Thyroid gland (tissue), 4 donors: ENCODE data around the gene CCR5AS.
"Not testable (repeated sequence)": the region's sequence is repeated elsewhere in the genome, so short reads cannot be mapped to it uniquely, and the experiment has no call there.

Experiments used
- DNase-seq, 2 donors: peaks; one replicate each; pipeline ENCODE4 v3.0.0-alpha.2; 2019
- H3K27ac ChIP-seq, 3 donors: fragments of 200-600 bp; sonication (generic); 1 replicate in 2 of 3; 2 replicates in 1 of 3; pipeline ENCODE4 v1.5.1; 2016 to 2019; ENCODE audit warnings: mild to moderate bottlenecking in 1 of 3, moderate library complexity in 1 of 3
- H3K27me3 ChIP-seq: fragments of 200-600 bp; sonication (generic); one replicate; pipeline ENCODE4 v1.5.1; 2019
- H3K36me3 ChIP-seq, 2 donors: fragments of 200-600 bp; sonication (generic); one replicate each; pipeline ENCODE4 v1.5.1; 2016 to 2019
- H3K4me1 ChIP-seq, 2 donors: fragments of 200-600 bp; sonication (generic); one replicate each; pipeline ENCODE4 v1.5.1; 2017 to 2019
- H3K4me3 ChIP-seq, 3 donors: fragments of 200-600 bp; sonication (generic); replicated peaks in 1 of 3; 1 replicate in 2 of 3; 2 replicates in 1 of 3; pipeline ENCODE4 v1.5.1; 2016; ENCODE audit warnings: mild to moderate bottlenecking in 1 of 3
- H3K9me3 ChIP-seq: fragments of 200-600 bp; sonication (generic); one replicate; pipeline ENCODE4 v1.5.1; 2017
- CTCF ChIP-seq, 6 experiments: fragments of 200-600 bp in 3 of 6; fragments of 450-650 bp in 3 of 6; sonication (generic) in 3 of 6; IDR thresholded peaks; one replicate each; pipeline ENCODE4 v1.5.1; 2016 to 2019; ENCODE audit warnings: antibody characterized with exemption in 6 of 6, mild to moderate bottlenecking in 2 of 6, inconsistent platforms in 1 of 6, moderate library complexity in 1 of 6
- POLR2A ChIP-seq, 2 donors: fragments of 450-650 bp; IDR thresholded peaks; one replicate each; pipeline ENCODE4 v1.6.1; 2017; ENCODE audit warnings: antibody characterized with exemption in 2 of 2, mild to moderate bottlenecking in 2 of 2, moderate library complexity in 1 of 2
- WGBS, 2 donors: methylation state at CpG; one replicate each; pipeline ENCODE4 v1.1.5; 2017; 5-methylcytosine and 5-hydroxymethylcytosine counted together
- intact Hi-C: fragments of 100-400 bp; cut with DNase I; formaldehyde crosslinking; loops from one replicate; pipeline ENCODE4 v1.15.1; 2023

CCR5AS gene

DNA sequence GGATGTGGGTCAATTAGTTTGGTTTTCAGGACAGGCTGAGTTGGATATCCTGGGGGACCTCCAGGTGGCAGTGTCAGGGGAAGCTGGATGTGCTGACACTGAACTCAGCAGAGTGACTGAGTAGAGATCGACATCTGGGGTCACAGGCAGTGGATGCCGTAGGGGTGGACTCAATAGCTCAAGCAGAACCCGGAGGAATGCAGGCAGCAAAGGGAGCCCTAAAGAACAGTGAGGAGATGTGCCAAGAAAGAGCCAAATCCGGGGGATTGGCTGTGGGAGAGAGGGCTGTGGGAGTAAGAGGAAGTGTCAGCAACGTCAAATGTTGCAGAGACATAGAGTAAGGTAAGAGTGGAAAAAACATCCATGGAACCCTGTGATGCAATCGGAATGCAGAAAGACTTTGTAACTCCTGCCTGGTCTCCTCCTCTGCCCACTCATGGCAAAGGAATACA lies 11.6 kb downstream of the CCR5AS start:
- WGBS, 2 donors: 77 to 86% methylated on average over 6 of the region's 6 CpGs
- H3K27me3 ChIP-seq: no peaks in the 10 kb centered on the region
- no peak overlapping the region for H3K4me3 ChIP-seq
- H3K4me1 ChIP-seq: peaks cover 17 to 31% of the 10 kb centered on the region in 2 donors
- no peaks in the 10 kb centered on the region for H3K36me3 ChIP-seq
- intact Hi-C loops: no loop called here
- TF ChIP-seq CTCF (IDR thresholded peaks at IDR 0.05) (no peak), POLR2A (IDR thresholded peaks at IDR 0.05) (no peak)
- H3K9me3 ChIP-seq: no peaks in the 10 kb centered on the region
- H3K27ac ChIP-seq: no peak overlapping the region
- no peak for DNase-seq

DNA sequence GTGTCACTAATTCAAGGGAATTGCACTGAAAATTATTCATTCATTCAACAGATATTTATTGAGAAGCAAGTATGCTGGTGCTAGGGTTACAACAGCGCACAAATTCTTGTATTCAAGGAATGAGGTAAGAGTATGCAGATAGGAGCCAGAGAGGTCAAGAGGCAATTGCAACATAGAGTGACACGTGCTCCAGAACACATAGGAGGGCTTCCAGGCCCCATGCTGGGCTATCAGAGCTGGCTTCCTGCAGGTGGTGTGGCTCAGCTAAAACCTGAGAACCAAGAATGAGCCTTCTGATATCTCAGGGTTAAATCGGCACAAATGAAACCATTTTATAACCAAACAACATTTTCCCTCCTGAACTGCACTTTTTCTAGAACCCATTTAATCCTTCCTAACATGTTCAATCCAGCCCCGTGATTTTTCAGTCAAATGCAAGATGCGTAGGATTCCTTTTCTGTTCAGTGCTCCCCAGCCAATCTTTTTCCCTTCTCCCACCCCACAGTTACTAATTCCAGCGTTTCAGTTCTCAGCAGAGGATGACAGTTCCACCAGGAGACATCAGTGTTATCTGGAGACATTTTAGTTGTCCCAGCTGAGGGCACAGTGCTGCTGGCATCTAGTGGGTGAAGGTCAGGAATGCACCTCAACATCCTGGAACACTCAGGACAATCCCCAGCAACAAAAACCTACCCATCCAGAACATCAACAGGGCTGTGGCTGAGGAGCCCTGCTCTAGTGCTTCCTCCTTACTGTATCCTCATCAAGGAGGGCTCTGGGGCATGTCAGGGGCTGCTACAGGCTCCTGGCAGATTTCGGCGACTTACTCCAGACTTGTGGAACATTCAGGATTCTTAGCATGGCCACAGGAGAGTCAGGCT lies 13.1 kb downstream of the CCR5AS start:
- peak; percentile 54 to 61 for DNase-seq
- no peak overlapping the region for H3K4me3 ChIP-seq
- TF ChIP-seq CTCF (IDR thresholded peaks at IDR 0.05): no peak
- TF ChIP-seq POLR2A (IDR thresholded peaks at IDR 0.05): no peak
- no peaks in the 10 kb centered on the region for H3K36me3 ChIP-seq
- peaks cover 18 to 36% of the 10 kb centered on the region in 2 donors for H3K4me1 ChIP-seq
- no peaks in the 10 kb centered on the region for H3K27me3 ChIP-seq
- intact Hi-C loops: no loop called here
- H3K9me3 ChIP-seq: no peaks in the 10 kb centered on the region
- 67 to 74% methylated on average over 8 of the region's 8 CpGs for WGBS, 2 donors
- no peak overlapping the region for H3K27ac ChIP-seq

DNA sequence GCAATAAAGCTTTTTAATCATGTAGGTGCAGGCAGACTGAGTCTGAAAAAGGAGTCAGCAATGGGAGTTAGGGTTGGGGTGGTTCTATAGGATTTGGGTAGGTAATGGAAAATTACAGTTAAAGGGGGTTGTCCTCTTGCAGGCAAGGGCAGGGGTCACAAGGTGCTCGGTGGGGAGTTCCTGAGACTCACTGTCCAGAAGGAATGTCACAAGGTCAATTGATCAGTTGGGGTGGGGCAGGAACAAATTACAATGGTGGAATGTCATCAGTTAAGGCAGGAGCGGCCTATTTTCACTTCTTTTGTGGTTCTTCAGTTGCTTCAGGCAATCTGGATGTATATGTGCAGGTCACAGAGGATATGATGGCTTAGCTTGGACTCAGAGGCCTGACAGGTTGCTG lies 13.9 kb downstream of the CCR5AS start:
- H3K4me3 ChIP-seq: no peak overlapping the region
- WGBS, 2 donors: 82 to 91% methylated on average over 2 of the region's 2 CpGs
- H3K4me1 ChIP-seq: peaks cover 21 to 42% of the 10 kb centered on the region in 2 donors
- no peaks in the 10 kb centered on the region for H3K27me3 ChIP-seq
- TF ChIP-seq CTCF (IDR thresholded peaks at IDR 0.05) (no peak), POLR2A (IDR thresholded peaks at IDR 0.05) (no peak)
- H3K9me3 ChIP-seq: no peaks in the 10 kb centered on the region
- intact Hi-C loops: no loop called here
- no peak overlapping the region for H3K27ac ChIP-seq
- DNase-seq: no peak
- no peaks in the 10 kb centered on the region for H3K36me3 ChIP-seq

- H3K27ac ChIP-seq, H3K9me3 ChIP-seq, DNase-seq, intact Hi-C loops, H3K4me3 ChIP-seq, H3K36me3 ChIP-seq, H3K27me3 ChIP-seq: not testable (repeated sequence)
- H3K4me1 ChIP-seq: peaks cover 10 to 31% of the 10 kb centered on the region in 2 donors
- WGBS, 2 donors: 93 to 96% methylated on average over 5 of the region's 5 CpGs
Measured at GRCh38 chr3:46391526-46391925, 15.3 kb downstream of the CCR5AS start.

DNA sequence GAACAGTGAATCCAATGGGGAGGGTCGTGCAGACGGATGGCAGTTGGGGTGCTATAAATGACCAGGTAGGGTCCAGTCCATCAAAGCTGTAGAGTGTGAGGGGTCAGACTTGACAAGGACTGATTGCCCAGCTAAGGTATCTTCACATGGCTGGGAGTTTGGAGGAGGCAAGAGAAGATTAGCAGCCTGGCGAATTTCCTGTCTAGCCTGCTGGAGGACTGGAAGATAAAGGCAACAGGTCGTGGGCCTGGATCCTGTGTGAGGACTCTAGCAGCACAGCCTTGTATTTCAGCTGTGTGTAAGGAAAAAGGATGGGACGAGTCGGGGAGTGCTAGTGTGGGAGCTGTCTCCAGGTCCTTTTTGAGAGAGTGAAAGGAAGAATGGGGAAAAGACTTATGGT lies 17.6 kb downstream of the CCR5AS start:
- TF ChIP-seq POLR2A (IDR thresholded peaks at IDR 0.05): no peak
- no peak for DNase-seq
- intact Hi-C loops: no loop called here
- WGBS, 2 donors: 89 to 90% methylated on average over 6 of the region's 6 CpGs
- Histone ChIP-seq H3K4me3 (no peak overlapping the region), H3K36me3 (no peaks in the 10 kb centered on the region), H3K27ac (no peak overlapping the region), H3K9me3 (no peaks in the 10 kb centered on the region), H3K27me3 (no peaks in the 10 kb centered on the region), H3K4me1 (peaks cover 7 to 23% of the 10 kb centered on the region in 2 donors)

DNA sequence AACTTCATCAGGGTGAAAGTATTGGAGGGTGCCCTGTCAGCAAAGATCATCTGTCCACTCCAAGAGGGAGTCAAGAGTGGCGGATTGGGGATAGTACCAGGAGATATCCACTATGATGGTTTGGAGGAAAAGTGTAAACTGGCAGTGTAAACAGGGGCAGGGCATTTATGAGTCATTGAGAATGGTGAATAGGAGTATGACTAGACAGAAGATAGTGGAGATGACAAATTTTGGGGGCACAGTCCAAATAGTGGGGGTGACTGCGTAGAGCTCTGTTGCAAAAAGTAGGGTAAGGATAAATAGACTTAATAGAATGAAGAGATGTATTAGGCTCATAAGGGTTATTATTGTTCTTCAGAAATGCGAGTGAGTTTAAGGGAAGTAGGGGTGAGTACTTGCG lies 18.0 kb downstream of the CCR5AS start:
- H3K36me3 ChIP-seq, H3K27me3 ChIP-seq: not testable (repeated sequence)
- WGBS, 2 donors: 91 to 92% methylated on average over 4 of the region's 4 CpGs

More for the DNA sequence above, 18.0 kb downstream of the CCR5AS start:
- H3K4me3 ChIP-seq, H3K9me3 ChIP-seq, DNase-seq, intact Hi-C loops: not testable (repeated sequence)
- peaks cover 6 to 22% of the 10 kb centered on the region in 2 donors for H3K4me1 ChIP-seq
- peak overlapping the region in 2 of 3 donors; percentile 36 to 40 for H3K27ac ChIP-seq
